ENCODE measurements around the gene PCBP3. TPM values are rescaled to one million over a fixed set of nuclear protein-coding genes. Genes with fewer than 3 reads are reported as not detected.

The PCBP3 gene
- total and polyA plus RNA-seq, 2 of the 8 experiments (the other 6 are each of a cell fraction or from before 2014, with no cell fraction given): 3.5 to 6.3 TPM

DNA sequence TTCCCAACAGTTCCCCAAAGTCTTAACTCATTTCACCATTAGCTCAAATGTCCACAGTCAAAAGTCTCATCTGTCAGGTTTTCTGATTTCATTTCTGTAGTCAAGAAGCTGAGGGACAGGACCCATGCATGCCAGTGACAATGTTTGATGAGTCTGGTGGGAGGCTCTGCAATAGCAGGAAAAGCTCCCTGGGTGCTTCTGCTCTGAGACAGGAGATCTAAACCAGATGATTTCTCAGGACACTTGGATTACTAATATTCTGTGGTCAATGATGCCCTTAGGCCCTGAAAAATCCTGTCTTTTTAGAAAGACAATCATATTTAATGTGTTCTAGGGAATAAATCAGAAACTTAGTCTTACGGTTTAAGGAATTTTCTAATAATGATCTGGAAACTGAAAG, 56.4 kb downstream of the PCBP3 start:
- Histone ChIP-seq H2BK120ac (replicated peaks; ENCODE audit: low read depth, low read length) (no peak overlapping the region), H3K23ac (ENCODE audit: insufficient read length) (no peak overlapping the region), H3K9me3 (ENCODE audit: insufficient read depth in 2 of 2, low read depth in 1 of 2, low read length in 1 of 2) (no peaks in the 10 kb centered on the region; a peak in 1 of 4 replicates), H3K4me2 (ENCODE audit: insufficient read depth in 1 of 2, low read depth in 2 of 2, low read length in 2 of 2) (no peak overlapping the region), H3K79me1 (ENCODE audit: low read depth, low read length) (no peaks in the 10 kb centered on the region; the same call in 1 of the 2 replicates), H3K36me3 (ENCODE audit: control insufficient read depth in 2 of 4, insufficient read depth in 4 of 4, low read length in 3 of 4) (no peaks in the 10 kb centered on the region), H2BK12ac (ENCODE audit: low read depth, low read length) (no peak overlapping the region), H3K4me3 (ENCODE audit: extremely low read depth in 1 of 4, insufficient read depth in 2 of 4, low read depth in 3 of 4, low read length in 4 of 4) (no peak overlapping the region), H2AFZ (ENCODE audit: low read length) (no peak overlapping the region), H4K5ac (ENCODE audit: insufficient read length, low read depth, low read length) (no peak overlapping the region), H3K14ac (ENCODE audit: insufficient read length) (no peak overlapping the region), H2AK5ac (ENCODE audit: low read depth, low read length) (no peak overlapping the region), H3K23me2 (ENCODE audit: low read depth, low read length) (no peaks in the 10 kb centered on the region), H3K56ac (replicated peaks; ENCODE audit: insufficient read length, low read depth, low read length) (no peak overlapping the region), H2BK15ac (ENCODE audit: low read length) (no peak overlapping the region), H3K9ac (replicated peaks in 1 of 4; ENCODE audit: extremely low read depth in 1 of 4, low read depth in 3 of 4, low read length in 3 of 4) (no peak overlapping the region), H4K8ac (ENCODE audit: extremely low read depth, insufficient read depth, low read length) (no peak overlapping the region), H3K79me2 (ENCODE audit: control insufficient read depth in 1 of 2, insufficient read depth in 2 of 2, low read length in 2 of 2) (no peaks in the 10 kb centered on the region), H2BK20ac (ENCODE audit: low read length) (no peak overlapping the region), H3K18ac (ENCODE audit: extremely low read depth, low read length) (no peak overlapping the region), H3K27ac (ENCODE audit: low read depth, low read length) (no peak overlapping the region), H4K20me1 (replicated peaks in 1 of 2; ENCODE audit: control insufficient read depth in 1 of 2, insufficient read depth in 2 of 2, low read length in 2 of 2) (no peaks in the 10 kb centered on the region), H3K4ac (replicated peaks; ENCODE audit: insufficient read length, low read depth, low read length) (no peak overlapping the region), H2BK5ac (ENCODE audit: low read depth, low read length) (no peak overlapping the region), H3K4me1 (replicated peaks in 1 of 4; ENCODE audit: control insufficient read depth in 3 of 4, insufficient read depth in 4 of 4, low read length in 3 of 4) (no peaks in the 10 kb centered on the region), H3K27me3 (replicated peaks in 1 of 4; ENCODE audit: control insufficient read depth in 3 of 4, extremely low read depth in 1 of 4, insufficient read depth in 3 of 4, low read length in 3 of 4) (no peaks in the 10 kb centered on the region), H4K91ac (replicated peaks; ENCODE audit: insufficient read length, low read length) (no peak overlapping the region)
- ChIA-PET CTCF (ENCODE audit: partially characterized antibody) (interaction anchor here (0.7 to 3.7 kb wide), 5 partner anchors 9 to 489 kb away, joined by 3 to 13 read pairs (median 3); no protein-coding TSS in a partner anchor), POLR2A (ENCODE audit: partially characterized antibody) (no interaction called here)
- WGBS, 2 experiments (ENCODE audit: extremely low coverage in 1 of 2, insufficient coverage in 1 of 2, insufficient read length in 1 of 2, insufficient replicate concordance in 2 of 2, low coverage in 1 of 2, low lambda C conversion rate in 2 of 2, missing lambda C conversion rate in 1 of 2): 92% methylated on average over 1 of the region's 1 CpG; no CpG with 5 or more reads in 1 of the 2 experiments
- TF ChIP-seq, protein P1, sequence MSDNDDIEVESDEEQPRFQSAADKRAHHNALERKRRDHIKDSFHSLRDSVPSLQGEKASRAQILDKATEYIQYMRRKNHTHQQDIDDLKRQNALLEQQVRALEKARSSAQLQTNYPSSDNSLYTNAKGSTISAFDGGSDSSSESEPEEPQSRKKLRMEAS (IDR thresholded peaks at IDR 0.05): no peak
- TF ChIP-seq SAP30 (IDR thresholded peaks at IDR 0.05; ENCODE audit: insufficient read depth, insufficient replicate concordance, low read length) (no peak), CBX5 (IDR thresholded peaks at IDR 0.05; ENCODE audit: low read depth, low read length) (no peak), SIRT6 (IDR thresholded peaks at IDR 0.05; ENCODE audit: low read length) (no peak), MAFK (IDR thresholded peaks at IDR 0.05; ENCODE audit: low read depth, low read length) (no peak), HDAC6 (IDR thresholded peaks at IDR 0.05; ENCODE audit: low read depth, low read length) (no peak), POLR2A (IDR thresholded peaks at IDR 0.05; ENCODE audit: control extremely low read depth in 1 of 2, low read depth in 2 of 2, low read length in 2 of 2) (no peak), SRF (IDR thresholded peaks at IDR 0.05; ENCODE audit: low read depth, low read length) (no peak), CEBPB (IDR thresholded peaks at IDR 0.05; ENCODE audit: low read depth, low read length) (no peak), YY1 (IDR thresholded peaks at IDR 0.05; ENCODE audit: low read depth, low read length) (no peak), KDM1A (IDR thresholded peaks at IDR 0.05; ENCODE audit: borderline replicate concordance, low read length) (no peak)
- TF ChIP-seq, protein P2, sequence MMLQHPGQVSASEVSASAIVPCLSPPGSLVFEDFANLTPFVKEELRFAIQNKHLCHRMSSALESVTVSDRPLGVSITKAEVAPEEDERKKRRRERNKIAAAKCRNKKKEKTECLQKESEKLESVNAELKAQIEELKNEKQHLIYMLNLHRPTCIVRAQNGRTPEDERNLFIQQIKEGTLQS (IDR thresholded peaks at IDR 0.05; ENCODE audit: insufficient read depth, low read depth, low read length): no peak
- DNase-seq (ENCODE audit: low read depth in 1 of 2, low spot score in 2 of 2) (no peak), FAIRE-seq (no peak)
